ENCODE results near the gene SNED1. TPM values are rescaled to one million over a fixed set of nuclear protein-coding genes. Genes with fewer than 3 reads are reported as not detected.

The SNED1 gene
- total RNA-seq, 1 donor from 2014 or later, result 0.11 TPM

- H3K4me1 Mint-ChIP-seq, result peaks cover 4% of the 10 kb centered on the region
- no peak overlapping the region for H3K4me3 ChIP-seq
- H2AFZ ChIP-seq (replicated peaks), result no peak overlapping the region
- no peak overlapping the region for H3K27ac ChIP-seq
- no peaks in the 10 kb centered on the region for H4K20me1 ChIP-seq (ENCODE audit: low read depth)
- H3K36me3 Mint-ChIP-seq, result no peaks in the 10 kb centered on the region
- H3K79me2 ChIP-seq (ENCODE audit: low read depth), result no peaks in the 10 kb centered on the region
- H3K27me3 Mint-ChIP-seq (ENCODE audit: insufficient read depth, low read depth), result peaks cover 40% of the 10 kb centered on the region
- H3K9me3 ChIP-seq (ENCODE audit: low read depth), result no peaks in the 10 kb centered on the region
- no peak overlapping the region for H3K4me3 Mint-ChIP-seq
- peaks cover 14% of the 10 kb centered on the region for H3K4me1 ChIP-seq
- no peaks in the 10 kb centered on the region for H3K36me3 ChIP-seq
- no peak for TF ChIP-seq EZH2phosphoT487 (IDR thresholded peaks at IDR 0.05)
- no peak for TF ChIP-seq CTCF (IDR thresholded peaks at IDR 0.05)
- no peak for TF ChIP-seq EZH2 (IDR thresholded peaks at IDR 0.05)
- H3K27me3 ChIP-seq, result peaks cover 59% of the 10 kb centered on the region
- H3K4me2 ChIP-seq, result no peak overlapping the region
- no peak overlapping the region for H3K27ac Mint-ChIP-seq
- DNase-seq (ENCODE audit: low spot score), result no peak
- no peak overlapping the region for H3K9ac ChIP-seq
- H3K9me3 Mint-ChIP-seq, result no peaks in the 10 kb centered on the region
- no peaks in the 10 kb centered on the region for H3F3A ChIP-seq (ENCODE audit: low read depth)
Observed at GRCh38 chr2:241039416-241039815, 41.0 kb downstream of the SNED1 start.

GRCh38 chr2:241040081-241040803 is 41.8 kb downstream of the SNED1 start:
- H3K4me2 ChIP-seq, result no peak overlapping the region
- peaks cover 4% of the 10 kb centered on the region for H3K9me3 Mint-ChIP-seq
- H3K4me3 Mint-ChIP-seq, result no peak overlapping the region
- no peak overlapping the region for H3K27ac ChIP-seq
- H3K79me2 ChIP-seq (ENCODE audit: low read depth), result no peaks in the 10 kb centered on the region
- H3K27ac Mint-ChIP-seq, result no peak overlapping the region
- no peak overlapping the region for H2AFZ ChIP-seq (replicated peaks)
- H3K36me3 ChIP-seq, result no peaks in the 10 kb centered on the region
- no peak overlapping the region for H3K9ac ChIP-seq
- peaks cover 14% of the 10 kb centered on the region for H3K4me1 ChIP-seq
- no peaks in the 10 kb centered on the region for H3K9me3 ChIP-seq (ENCODE audit: low read depth)
- H3K4me3 ChIP-seq, result no peak overlapping the region
- H3K36me3 Mint-ChIP-seq, result no peaks in the 10 kb centered on the region
- peaks cover 35% of the 10 kb centered on the region for H3K27me3 Mint-ChIP-seq (ENCODE audit: insufficient read depth, low read depth)
- H3K27me3 ChIP-seq, result peaks cover 59% of the 10 kb centered on the region
- no peaks in the 10 kb centered on the region for H4K20me1 ChIP-seq (ENCODE audit: low read depth)
- no peak for DNase-seq (ENCODE audit: low spot score)
- no peak for TF ChIP-seq EZH2phosphoT487 (IDR thresholded peaks at IDR 0.05)
- TF ChIP-seq EZH2 (IDR thresholded peaks at IDR 0.05), result no peak
- TF ChIP-seq CTCF (IDR thresholded peaks at IDR 0.05), result no peak
- peaks cover 4% of the 10 kb centered on the region for H3K4me1 Mint-ChIP-seq
- H3F3A ChIP-seq (ENCODE audit: low read depth), result no peaks in the 10 kb centered on the region

- no peaks in the 10 kb centered on the region for H4K20me1 ChIP-seq (ENCODE audit: low read depth)
- no peak for DNase-seq (ENCODE audit: low spot score)
- peaks cover 44% of the 10 kb centered on the region for H3K27me3 ChIP-seq
- H3K9ac ChIP-seq, result no peak overlapping the region
- Mint-ChIP-seq H3K36me3 (no peaks in the 10 kb centered on the region), H3K4me3 (no peak overlapping the region), H3K9me3 (peaks cover 8% of the 10 kb centered on the region), H3K4me1 (peaks cover 4% of the 10 kb centered on the region), H3K27me3 (ENCODE audit: insufficient read depth, low read depth) (peaks cover 36% of the 10 kb centered on the region), H3K27ac (no peak overlapping the region)
- TF ChIP-seq CTCF (IDR thresholded peaks at IDR 0.05) (no peak), EZH2phosphoT487 (IDR thresholded peaks at IDR 0.05) (no peak), EZH2 (IDR thresholded peaks at IDR 0.05) (no peak)
- H3K36me3 ChIP-seq, result no peaks in the 10 kb centered on the region
- no peak overlapping the region for H3K4me3 ChIP-seq
- no peaks in the 10 kb centered on the region for H3K9me3 ChIP-seq (ENCODE audit: low read depth)
- H3K4me1 ChIP-seq, result peaks cover 9% of the 10 kb centered on the region
- H3F3A ChIP-seq (ENCODE audit: low read depth), result no peaks in the 10 kb centered on the region
- no peak overlapping the region for H3K27ac ChIP-seq
- no peak overlapping the region for H2AFZ ChIP-seq (replicated peaks)
- H3K79me2 ChIP-seq (ENCODE audit: low read depth), result no peaks in the 10 kb centered on the region
- no peak overlapping the region for H3K4me2 ChIP-seq
Observed at GRCh38 chr2:241041589-241042158, 43.3 kb downstream of the SNED1 start.
